GM12891 (cell line): ENCODE data around the gene IL31.

Experiments
- DNase-seq: peaks from one replicate; pipeline ENCODE4 v3.0.0; 2011; ENCODE audit warnings: low spot score; ENCODE audit not compliant: insufficient read length
- FAIRE-seq: peaks from 2 replicates; lab custom pipeline; 2011; peaks lifted over from hg19 to GRCh38; lab: Jason Lieb, UNC
- PAX5 ChIP-seq: IDR thresholded peaks from 2 replicates; pipeline ENCODE4 v1.6.1; 2011; ENCODE audit warnings: low read length, moderate library complexity, mild to moderate bottlenecking; ENCODE audit not compliant: insufficient read depth, severe bottlenecking
- POLR2A ChIP-seq: IDR thresholded peaks from 2 replicates; pipeline ENCODE4 v1.6.1; 2011; ENCODE audit warnings: low read depth, low read length, control low read depth
- POLR2AphosphoS5 ChIP-seq: IDR thresholded peaks from 2 replicates; pipeline ENCODE4 v1.6.1; 2011; ENCODE audit warnings: low read depth, low read length, control low read depth
- POU2F2 ChIP-seq: IDR thresholded peaks from 2 replicates; pipeline ENCODE4 v1.6.1; 2011; ENCODE audit warnings: low read depth, mild to moderate bottlenecking, control low read depth, low read length, moderate library complexity
- SPI1 ChIP-seq: IDR thresholded peaks from 2 replicates; pipeline ENCODE4 v1.6.1; 2011; ENCODE audit warnings: low read depth, low read length, control low read depth
- TAF1 ChIP-seq: IDR thresholded peaks from 2 replicates; pipeline ENCODE4 v1.6.1; 2011; ENCODE audit warnings: low read depth, low read length, control low read depth

IL31 gene

GRCh38 chr12:122133192-122133950 is 40.6 kb downstream of the IL31 start:
- no peak for FAIRE-seq
- DNase-seq: no peak
- TF ChIP-seq POLR2A (no peak), SPI1 (no peak), PAX5 (no peak), POLR2AphosphoS5 (no peak), POU2F2 (no peak), TAF1 (no peak)

- FAIRE-seq (no peak), DNase-seq (no peak)
- TF ChIP-seq POU2F2 (no peak), SPI1 (no peak), PAX5 (no peak), POLR2AphosphoS5 (no peak), POLR2A (no peak), TAF1 (no peak)
Observed at GRCh38 chr12:122130150-122130549, 43.9 kb downstream of the IL31 start.

GRCh38 chr12:122129131-122129530 is 44.9 kb downstream of the IL31 start:
- FAIRE-seq: no peak
- TF ChIP-seq POU2F2: no peak
- TF ChIP-seq POLR2A: no peak
- no peak for TF ChIP-seq PAX5
- no peak for TF ChIP-seq POLR2AphosphoS5
- TF ChIP-seq SPI1: no peak
- TF ChIP-seq TAF1: no peak

GRCh38 chr12:122128481-122128880 is 45.5 kb downstream of the IL31 start:
- FAIRE-seq (no peak), DNase-seq (no peak)
- TF ChIP-seq SPI1 (no peak), TAF1 (no peak), PAX5 (no peak)

More at GRCh38 chr12:122129131-122129530, 44.9 kb downstream of the IL31 start:
- no peak for DNase-seq

- TF ChIP-seq PAX5 (no peak), TAF1 (no peak), SPI1 (no peak), POLR2A (no peak), POU2F2 (no peak), POLR2AphosphoS5 (no peak)
- FAIRE-seq (no peak), DNase-seq (no peak)
Observed at GRCh38 chr12:122127839-122128238, 46.2 kb downstream of the IL31 start.

- no peak for DNase-seq
- FAIRE-seq: no peak
- TF ChIP-seq POLR2A (no peak), POLR2AphosphoS5 (no peak), POU2F2 (no peak), TAF1 (no peak), SPI1 (no peak)
Observed at GRCh38 chr12:122126713-122127597, 47.1 kb downstream of the IL31 start.

GRCh38 chr12:122126342-122126635 is 47.7 kb downstream of the IL31 start:
- FAIRE-seq (no peak), DNase-seq (no peak)
- TF ChIP-seq SPI1: no peak
- TF ChIP-seq PAX5: no peak
- TF ChIP-seq POU2F2: no peak
- no peak for TF ChIP-seq POLR2A
- no peak for TF ChIP-seq POLR2AphosphoS5
- TF ChIP-seq TAF1: no peak

- DNase-seq: no peak
- TF ChIP-seq POU2F2: no peak
- TF ChIP-seq SPI1: no peak
- TF ChIP-seq TAF1: no peak
- no peak for TF ChIP-seq POLR2A
- TF ChIP-seq POLR2AphosphoS5: no peak
- TF ChIP-seq PAX5: no peak
- no peak for FAIRE-seq
Observed at GRCh38 chr12:122125452-122126341, 48.3 kb downstream of the IL31 start.

- no peak for FAIRE-seq
- no peak for DNase-seq
- TF ChIP-seq PAX5 (no peak), POLR2A (no peak), TAF1 (no peak), POLR2AphosphoS5 (no peak), POU2F2 (no peak), SPI1 (no peak)
Observed at GRCh38 chr12:122124370-122124769, 49.7 kb downstream of the IL31 start.
